Activated CD8-positive, alpha-beta memory T cell treated with anti-CD3 and anti-CD28 coated beads for 48 hours (primary cell): ENCODE measurements around the gene GCDH.
A peak's percentile ranks its signal among the peaks of the same experiment; 100 is the strongest.

Experiments used
- DNase-seq, 3 experiments: peaks; one replicate each; pipeline ENCODE4 v3.0.0-alpha.2; 2020; ENCODE audit warnings: low read depth in 2 of 3, low spot score in 2 of 3

The GCDH gene

DNA sequence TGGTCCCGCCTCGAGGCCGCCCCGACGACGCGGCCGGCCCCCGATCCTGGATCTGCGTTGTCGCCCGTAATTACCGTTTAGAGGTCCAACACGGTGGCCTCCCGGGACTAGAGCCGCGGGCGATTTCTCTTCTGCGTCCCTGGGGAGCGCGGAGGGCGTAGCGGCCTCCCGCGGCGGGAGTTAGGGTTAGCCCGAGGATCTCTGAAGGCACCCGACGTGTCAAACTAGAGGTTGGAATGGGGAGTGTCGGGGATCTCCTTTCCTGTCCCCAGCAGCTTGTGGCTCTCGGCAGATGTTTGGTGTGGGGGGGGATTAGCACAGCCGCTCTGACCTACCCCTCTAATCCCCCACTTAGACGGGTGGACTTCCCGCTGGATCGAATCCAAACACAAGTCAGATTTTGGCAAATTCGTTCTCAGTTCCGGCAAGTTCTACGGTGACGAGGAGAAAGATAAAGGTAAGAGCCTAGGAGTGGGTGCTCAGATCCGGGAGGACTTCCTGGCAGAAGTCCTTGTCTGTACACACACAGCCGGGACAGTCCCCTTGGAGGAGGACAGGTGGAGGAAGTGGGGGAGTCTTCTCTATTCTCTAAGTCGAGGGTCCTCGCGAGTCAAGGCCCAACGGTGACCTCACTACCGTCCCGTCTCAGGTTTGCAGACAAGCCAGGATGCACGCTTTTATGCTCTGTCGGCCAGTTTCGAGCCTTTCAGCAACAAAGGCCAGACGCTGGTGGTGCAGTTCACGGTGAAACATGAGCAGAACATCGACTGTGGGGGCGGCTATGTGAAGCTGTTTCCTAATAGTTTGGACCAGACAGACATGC is 48.0 kb downstream of the GCDH start:
- no peak for DNase-seq

DNA sequence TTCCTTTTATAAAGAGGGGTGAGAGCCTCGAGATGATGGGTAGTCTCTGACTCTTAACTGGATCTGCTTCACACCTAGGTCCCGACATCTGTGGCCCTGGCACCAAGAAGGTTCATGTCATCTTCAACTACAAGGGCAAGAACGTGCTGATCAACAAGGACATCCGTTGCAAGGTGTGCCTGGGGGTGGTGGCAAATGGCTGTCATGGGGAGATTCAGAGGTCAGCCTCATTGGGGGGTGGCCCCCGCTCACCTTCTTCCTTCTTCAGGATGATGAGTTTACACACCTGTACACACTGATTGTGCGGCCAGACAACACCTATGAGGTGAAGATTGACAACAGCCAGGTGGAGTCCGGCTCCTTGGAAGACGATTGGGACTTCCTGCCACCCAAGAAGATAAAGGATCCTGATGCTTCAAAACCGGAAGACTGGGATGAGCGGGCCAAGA is 49.0 kb downstream of the GCDH start:
- no peak for DNase-seq

DNA sequence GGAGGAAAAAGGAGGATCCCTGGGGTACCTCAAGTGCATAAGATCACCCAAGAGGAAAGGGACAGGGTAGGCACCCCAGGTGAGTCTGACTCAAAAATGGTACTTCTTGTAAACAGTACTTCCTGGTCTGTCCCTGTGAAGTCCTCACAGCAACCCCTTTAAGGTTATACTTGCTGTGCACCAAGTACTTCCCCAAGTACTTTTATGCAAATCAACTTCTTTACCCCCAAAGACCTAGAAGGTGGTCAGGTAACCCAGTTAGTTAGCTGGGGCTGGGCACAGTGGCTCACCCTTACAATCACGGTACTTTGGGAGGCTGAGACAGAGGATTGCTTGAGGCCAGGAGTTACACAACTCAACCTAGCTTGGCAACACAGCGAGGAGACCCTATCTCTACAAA is 49.9 kb downstream of the GCDH start:
- no peak for DNase-seq

DNA sequence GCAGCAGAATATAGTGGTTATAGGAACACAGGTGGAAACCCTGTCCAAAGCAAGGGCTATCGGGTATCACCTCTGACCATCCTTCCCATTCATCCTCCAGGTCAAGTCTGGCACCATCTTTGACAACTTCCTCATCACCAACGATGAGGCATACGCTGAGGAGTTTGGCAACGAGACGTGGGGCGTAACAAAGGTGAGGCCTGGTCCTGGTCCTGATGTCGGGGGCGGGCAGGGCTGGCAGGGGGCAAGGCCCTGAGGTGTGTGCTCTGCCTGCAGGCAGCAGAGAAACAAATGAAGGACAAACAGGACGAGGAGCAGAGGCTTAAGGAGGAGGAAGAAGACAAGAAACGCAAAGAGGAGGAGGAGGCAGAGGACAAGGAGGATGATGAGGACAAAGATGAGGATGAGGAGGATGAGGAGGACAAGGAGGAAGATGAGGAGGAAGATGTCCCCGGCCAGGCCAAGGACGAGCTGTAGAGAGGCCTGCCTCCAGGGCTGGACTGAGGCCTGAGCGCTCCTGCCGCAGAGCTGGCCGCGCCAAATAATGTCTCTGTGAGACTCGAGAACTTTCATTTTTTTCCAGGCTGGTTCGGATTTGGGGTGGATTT is 52.6 kb downstream of the GCDH start:
- DNase-seq: no peak

DNA sequence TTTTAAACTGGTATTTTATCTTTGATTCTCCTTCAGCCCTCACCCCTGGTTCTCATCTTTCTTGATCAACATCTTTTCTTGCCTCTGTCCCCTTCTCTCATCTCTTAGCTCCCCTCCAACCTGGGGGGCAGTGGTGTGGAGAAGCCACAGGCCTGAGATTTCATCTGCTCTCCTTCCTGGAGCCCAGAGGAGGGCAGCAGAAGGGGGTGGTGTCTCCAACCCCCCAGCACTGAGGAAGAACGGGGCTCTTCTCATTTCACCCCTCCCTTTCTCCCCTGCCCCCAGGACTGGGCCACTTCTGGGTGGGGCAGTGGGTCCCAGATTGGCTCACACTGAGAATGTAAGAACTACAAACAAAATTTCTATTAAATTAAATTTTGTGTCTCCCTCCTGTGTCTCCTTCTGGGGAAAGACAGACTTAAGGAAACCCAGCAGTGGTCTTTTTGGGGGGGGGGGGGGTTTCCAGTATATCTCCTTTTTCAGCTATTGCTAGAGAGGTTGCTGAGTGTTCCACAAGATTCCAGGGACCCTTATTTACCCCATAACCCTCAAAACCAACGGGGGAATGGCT is 53.2 kb downstream of the GCDH start:
- DNase-seq: no peak

DNA sequence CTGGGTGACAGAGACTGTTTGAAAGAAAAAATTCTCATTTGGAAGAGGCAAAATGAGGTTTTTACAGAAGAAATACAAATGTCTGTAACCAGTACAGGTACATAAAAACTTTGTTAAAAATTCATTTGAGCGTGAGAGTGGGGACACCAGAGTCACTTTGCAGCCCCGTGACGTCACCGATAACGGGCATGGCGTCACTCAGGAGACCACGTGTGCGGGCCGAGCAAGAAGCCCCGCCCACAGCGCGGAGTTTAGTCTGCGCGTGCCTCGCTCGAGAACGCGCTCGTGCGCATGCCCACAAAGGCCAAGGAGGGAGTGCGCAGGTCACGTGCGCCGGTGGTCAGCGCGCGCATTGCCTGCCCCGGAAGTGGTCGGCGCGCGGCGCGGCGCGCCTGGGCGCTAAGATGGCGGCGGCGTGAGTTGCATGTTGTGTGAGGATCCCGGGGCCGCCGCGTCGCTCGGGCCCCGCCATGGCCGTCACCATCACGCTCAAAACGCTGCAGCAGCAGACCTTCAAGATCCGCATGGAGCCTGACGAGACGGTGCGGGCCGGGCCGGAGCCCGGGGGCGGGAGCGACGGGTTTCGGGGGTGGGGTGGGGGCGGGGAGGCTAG is 54.6 kb downstream of the GCDH start, which contains the start of gene RAD23A:
TSS of gene RAD23A (plus strand) at position 384 of the 613 bp plus-strand sequence. CDS start at position 471, 87 bp downstream.
- DNase-seq: peak; percentile 97 to 98 (median 98)

DNA sequence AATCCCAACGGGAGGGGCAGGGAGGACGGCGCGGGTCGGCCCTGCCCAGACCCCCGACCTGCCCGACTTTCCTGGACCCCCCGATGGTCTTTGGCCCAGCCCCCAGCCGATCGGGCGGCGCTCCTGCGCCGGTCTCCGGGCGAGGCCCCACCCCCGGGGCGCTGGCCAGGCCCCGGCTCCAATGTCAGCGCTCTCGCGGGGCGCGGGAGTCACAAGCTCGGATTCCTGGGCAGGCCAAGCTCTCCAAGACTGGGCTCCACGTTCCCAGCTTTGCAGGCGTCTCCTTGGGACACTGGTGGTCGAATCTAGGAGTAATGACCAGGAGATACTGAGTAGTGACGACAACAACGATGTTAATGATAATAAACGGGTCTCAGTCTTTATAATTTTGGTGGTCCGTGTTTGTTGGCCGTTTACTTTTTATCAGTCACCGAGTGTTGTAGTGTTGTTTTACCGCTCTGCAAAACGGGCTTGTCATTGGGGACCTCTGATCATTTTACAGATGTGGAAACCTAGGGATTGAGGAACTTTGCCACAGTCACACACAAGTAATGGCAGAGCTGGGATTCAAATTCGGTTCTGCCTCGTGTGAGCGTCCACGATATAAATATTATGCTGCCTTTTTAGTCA is 55.2 kb downstream of the GCDH start:
- DNase-seq: no peak

DNA sequence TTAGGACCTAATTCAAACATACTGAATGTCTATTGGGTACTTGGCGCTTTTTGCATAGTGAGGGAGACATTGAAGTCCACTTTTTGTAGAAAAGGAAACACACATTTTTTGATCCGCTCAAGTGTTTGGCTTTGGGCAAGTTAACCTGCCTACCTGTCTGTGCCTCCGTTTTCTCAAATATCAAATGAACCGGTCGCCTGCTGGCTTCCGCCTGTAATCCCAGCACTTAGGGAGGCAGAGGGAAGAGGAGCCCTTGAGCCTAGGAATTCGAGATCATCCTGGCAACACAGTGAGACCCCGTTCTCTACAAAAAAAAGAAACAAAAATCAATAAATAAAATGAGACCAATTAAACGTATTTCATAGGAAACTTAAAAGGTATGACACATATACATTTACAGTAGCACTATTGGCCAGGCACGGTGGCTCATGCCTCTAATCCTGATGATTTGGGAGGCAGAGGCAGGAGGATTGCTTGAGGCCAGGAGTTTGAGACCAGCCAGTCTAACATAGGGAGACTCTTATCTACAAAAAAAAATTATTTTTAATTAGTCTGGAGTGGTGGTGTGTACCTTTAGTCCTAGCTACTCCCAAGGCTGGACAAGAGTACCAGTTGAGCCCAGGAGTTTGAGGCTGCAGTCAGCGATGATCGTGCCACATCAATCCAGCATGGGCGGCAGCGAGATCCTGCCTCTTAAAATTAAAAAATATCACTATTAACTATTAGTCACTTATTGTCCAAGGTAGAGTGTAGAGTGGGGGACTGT is 56.0 kb downstream of the GCDH start:
- no peak for DNase-seq

DNA sequence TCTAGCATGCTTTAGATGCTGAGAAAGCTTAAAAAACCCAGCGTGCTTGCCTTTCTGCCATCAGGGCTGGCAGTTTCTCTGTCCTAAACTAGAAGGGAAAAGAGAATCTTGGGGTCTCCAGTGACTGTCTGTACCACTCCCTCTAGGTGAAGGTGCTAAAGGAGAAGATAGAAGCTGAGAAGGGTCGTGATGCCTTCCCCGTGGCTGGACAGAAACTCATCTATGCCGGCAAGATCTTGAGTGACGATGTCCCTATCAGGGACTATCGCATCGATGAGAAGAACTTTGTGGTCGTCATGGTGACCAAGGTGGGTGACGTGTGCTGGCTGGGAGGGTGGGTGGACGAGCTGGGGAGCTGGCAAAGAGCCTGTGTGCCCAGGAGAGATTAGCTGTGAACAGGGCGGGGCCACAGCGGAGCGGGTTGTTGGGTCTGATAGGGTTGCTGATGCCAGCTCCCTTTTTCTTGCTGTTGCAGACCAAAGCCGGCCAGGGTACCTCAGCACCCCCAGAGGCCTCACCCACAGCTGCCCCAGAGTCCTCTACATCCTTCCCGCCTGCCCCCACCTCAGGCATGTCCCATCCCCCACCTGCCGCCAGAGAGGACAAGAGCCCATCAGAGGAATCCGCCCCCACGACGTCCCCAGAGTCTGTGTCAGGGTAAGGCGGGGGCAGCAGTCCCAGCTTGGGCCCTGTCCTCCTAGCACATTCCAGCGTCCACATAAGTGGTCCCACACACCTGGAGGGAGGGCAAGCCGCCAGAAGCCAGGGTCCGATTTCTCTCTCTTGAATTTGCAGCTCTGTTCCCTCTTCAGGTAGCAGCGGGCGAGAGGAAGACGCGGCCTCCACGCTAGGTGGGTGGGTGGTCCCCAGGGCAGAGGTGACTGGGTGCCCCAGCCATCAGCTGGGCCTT is 57.0 kb downstream of the GCDH start:
- no peak for DNase-seq

DNA sequence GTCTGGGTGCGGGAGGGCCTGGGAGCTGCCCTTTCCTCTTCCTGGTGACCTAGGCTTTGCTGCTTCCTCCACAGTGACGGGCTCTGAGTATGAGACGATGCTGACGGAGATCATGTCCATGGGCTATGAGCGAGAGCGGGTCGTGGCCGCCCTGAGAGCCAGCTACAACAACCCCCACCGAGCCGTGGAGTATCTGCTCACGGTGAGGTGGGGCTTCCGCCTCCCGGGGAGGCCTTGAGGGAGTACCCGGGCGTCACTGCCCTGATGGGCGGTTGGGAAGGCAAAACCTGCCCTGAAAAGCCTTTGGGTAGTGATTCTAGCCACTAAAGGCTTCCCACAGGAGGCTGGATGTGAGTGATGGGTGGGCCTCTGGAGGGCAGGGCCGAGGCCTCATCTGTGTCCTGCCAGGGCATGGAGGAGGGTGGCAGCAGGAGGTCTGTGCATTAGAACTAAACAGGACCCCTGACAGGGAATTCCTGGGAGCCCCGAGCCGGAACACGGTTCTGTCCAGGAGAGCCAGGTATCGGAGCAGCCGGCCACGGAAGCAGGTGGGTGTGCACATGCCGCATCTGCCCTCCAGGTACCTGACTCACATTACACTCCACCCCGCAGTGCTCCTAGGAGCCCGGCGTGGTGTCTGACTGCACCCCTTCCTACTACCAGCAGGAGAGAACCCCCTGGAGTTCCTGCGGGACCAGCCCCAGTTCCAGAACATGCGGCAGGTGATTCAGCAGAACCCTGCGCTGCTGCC is 57.8 kb downstream of the GCDH start:
- no peak for DNase-seq
